ENCODE measurements around the gene SF3A1.

DNA sequence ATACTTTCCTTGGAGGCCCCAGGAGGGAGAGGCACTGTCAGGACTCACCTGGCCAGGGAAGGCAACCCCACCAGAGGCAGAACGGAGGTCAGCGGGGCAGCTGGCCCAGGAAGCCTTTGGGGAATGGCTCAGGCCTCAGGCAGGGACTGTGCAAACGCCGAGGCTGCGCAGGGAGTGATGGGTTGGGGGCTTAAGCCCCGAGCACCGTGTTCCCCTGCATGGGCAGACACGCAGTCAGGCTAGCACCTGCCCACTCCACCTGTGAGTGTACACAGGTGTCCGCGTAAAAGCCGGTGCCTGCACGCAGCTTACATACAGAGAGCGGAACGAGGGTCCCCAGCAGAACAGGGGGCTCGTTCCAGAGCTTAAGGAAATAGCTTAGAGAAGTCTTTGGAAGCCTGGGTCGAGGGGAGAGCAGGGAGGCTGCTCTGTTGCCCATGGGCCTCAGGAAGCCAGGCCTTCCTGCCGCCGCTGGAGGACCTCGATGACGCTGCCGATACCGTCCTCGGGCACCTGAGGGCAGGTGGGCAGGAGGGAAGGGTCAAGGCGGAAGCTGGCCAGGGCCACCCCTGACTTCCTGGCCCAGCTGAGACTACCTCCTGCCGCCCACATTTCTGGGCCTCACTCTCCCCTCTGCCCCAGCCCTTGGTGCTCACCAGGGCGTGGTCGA, 71.4 kb downstream of the SF3A1 start:
- TF ChIP-seq, protein P1, sequence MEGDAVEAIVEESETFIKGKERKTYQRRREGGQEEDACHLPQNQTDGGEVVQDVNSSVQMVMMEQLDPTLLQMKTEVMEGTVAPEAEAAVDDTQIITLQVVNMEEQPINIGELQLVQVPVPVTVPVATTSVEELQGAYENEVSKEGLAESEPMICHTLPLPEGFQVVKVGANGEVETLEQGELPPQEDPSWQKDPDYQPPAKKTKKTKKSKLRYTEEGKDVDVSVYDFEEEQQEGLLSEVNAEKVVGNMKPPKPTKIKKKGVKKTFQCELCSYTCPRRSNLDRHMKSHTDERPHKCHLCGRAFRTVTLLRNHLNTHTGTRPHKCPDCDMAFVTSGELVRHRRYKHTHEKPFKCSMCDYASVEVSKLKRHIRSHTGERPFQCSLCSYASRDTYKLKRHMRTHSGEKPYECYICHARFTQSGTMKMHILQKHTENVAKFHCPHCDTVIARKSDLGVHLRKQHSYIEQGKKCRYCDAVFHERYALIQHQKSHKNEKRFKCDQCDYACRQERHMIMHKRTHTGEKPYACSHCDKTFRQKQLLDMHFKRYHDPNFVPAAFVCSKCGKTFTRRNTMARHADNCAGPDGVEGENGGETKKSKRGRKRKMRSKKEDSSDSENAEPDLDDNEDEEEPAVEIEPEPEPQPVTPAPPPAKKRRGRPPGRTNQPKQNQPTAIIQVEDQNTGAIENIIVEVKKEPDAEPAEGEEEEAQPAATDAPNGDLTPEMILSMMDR (conservative IDR thresholded peaks at IDR 0.05 in 1 of 2, IDR thresholded peaks at IDR 0.05 in 1 of 2; ENCODE audit: extremely low read depth in 1 of 2, insufficient read depth in 1 of 2, low read depth in 1 of 2, low read length in 2 of 2), result no peak
- no peak for TF ChIP-seq EZH2 (IDR thresholded peaks at IDR 0.05; ENCODE audit: borderline replicate concordance, low read length)

Measured in mammary epithelial cell (primary cell).